ENCODE data around the gene AP3S2.
"Not testable (repeated sequence)": the region's sequence is repeated elsewhere in the genome, so short reads cannot be mapped to it uniquely, and the experiment has no call there.

Gene AP3S2

GRCh38 chr15:89797678-89798201 is 96.1 kb downstream of the AP3S2 start:
- no peak for DNase-seq

- DNase-seq = no peak
Measured at GRCh38 chr15:89795996-89796395, 97.8 kb downstream of the AP3S2 start.

GRCh38 chr15:89794627-89795241 is 99.1 kb downstream of the AP3S2 start:
- no peak for DNase-seq

GRCh38 chr15:89792106-89792805 is 101.5 kb downstream of the AP3S2 start:
- no peak for DNase-seq

- no peak for DNase-seq
Measured at GRCh38 chr15:89790661-89791060, 103.1 kb downstream of the AP3S2 start.

GRCh38 chr15:89790206-89790605 is 103.6 kb downstream of the AP3S2 start:
- no peak for DNase-seq

DNA sequence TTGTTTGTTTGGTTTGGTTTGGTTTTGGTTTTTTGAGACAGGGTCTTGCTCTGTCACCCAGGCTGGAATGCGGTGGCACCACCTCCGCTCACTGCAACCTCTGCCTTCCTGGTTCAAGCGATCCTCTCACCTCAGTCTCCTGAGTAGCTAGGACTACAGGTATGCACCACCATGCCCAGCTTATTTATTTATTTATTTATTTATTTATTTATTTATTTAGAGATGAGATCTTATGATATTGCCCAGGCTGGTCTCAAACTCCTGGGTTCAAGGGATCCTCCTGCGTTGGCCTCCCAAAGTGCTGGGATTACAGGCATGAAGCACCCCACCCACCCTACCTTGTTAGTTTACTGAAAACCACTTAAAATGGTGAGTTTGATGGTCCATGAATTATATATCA is 105.2 kb downstream of the AP3S2 start:
- DNase-seq = not testable (repeated sequence)

GRCh38 chr15:89787944-89788343 is 105.8 kb downstream of the AP3S2 start:
- no peak for DNase-seq

GRCh38 chr15:89785774-89786140 is 108.0 kb downstream of the AP3S2 start:
- no peak for DNase-seq

- no peak for DNase-seq
Measured at GRCh38 chr15:89785064-89785773, 108.6 kb downstream of the AP3S2 start.

DNA sequence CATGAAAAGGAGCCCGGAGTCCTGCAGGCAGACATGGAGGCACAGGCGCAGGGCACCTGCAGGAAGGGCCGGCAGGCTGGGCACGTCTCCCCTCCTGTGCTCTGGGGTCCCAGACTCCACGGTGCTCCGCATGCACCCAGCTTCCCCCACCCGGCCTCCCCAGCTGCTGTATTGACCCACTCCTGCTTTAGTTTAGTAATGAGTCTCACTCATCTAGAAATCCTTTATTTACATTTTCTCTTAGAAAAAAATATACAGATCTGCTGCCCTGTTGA is 109.2 kb downstream of the AP3S2 start:
- DNase-seq = no peak

GRCh38 chr15:89783861-89784685 is 109.7 kb downstream of the AP3S2 start:
- DNase-seq = no peak

DNA sequence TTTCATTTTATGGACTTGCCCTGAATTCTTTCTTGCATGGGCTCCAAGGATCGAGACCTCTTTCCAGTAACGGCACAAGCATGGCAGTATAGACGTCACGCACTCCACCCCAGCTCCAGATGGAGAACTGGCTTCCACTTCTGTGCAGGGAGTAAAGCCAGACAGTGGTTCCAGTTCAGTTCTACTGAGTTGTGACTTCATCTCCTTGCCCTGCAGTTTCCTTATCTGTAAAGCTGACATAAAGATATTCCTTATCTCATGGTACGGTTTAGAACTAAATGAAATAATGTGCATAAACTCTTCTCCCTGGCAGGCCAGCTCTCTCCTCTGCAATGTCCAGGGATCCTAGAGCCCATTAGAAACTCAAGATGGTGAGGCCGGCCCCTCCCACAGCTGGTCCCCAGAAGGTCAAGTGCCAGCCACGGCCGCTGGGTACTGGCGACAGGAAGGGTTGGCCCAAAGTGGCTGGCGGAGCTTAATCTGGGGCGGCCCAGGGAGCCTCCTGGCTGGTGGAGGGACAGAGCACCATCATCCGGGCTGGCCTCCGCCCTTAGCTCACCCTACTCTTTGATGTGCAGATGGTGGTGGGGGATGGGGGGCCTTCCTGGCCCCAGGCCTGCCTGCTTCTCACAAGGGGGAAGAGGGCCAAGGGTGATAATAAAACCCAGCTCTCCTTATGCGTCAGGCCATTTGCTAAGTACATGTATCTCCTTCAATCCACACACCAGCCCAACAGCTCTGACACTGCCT is 110.5 kb downstream of the AP3S2 start:
- DNase-seq = no peak

DNA sequence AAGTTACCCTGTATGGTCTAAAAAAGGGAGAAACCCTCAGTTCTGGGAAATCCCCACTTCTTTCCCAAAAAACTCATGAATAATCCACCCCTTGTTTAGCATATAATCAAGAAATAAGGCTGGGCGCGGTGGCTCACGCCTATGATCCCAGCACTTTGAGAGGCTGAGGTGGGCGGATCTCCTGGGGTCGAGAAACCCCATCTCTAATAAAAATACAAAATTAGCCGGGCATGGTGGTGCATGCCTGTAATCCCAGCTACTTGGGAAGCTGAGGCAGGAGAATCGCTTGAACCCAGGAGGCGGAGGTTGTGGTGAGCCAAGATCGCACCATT is 111.2 kb downstream of the AP3S2 start:
- DNase-seq = not testable (repeated sequence)

DNA sequence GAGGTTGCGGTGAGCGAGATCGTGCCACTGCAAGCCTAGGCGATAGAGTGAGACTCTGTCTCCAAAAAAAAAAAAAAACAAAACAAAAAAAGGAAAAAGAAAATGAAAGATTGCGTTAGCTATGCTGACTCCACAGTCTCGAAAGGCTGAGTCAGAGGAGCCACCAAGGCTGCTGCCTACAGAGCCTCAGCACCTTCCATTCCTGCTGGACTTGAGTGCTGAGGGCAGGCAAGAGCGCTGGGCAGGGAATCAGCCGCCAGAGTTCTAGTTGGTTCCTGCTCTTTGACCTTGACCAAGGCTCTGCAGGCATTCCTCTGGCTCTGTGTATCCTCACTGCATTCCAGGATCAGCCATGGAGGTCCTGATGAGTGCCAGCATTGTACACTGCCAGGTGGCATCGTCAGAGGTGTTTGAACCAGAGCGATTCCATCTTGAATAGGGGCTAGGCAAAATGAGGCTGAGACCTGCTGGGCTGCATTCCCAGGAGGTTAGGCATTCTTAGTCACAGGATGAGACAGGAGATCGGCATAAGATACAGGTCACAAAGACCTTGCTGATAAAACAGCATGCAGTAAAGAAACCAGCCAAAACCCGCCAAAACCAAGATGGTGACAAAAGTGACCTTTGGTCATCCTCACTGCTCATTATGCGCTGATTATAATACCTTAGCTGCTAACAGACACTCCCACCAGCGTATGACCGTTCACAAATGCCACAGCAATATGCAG is 111.7 kb downstream of the AP3S2 start:
- DNase-seq = no peak

DNA sequence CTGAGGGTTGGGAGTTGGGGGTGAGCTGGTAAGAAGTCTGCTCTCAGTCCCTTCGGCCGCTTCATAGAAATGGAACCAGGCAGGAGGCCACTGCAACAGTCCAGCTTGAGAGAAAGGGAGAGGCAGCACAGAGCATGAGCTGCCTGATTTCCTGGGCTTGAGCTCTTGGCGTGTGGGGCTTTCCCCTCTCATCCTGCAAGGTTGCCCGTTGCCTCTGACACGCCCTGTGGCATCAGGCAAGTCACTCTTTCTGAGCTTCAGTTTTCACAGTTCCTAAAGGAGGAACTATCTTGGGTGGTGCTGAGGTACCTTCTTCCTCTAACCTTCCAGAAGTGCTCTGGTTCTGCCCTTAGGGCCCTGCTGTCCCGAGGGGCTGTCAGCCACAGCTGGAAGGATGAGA is 112.7 kb downstream of the AP3S2 start:
- DNase-seq = no peak

GRCh38 chr15:89780601-89781000 is 113.2 kb downstream of the AP3S2 start:
- DNase-seq = no peak
